ENCODE data around the gene ZMIZ1. TPM values are rescaled to one million over a fixed set of nuclear protein-coding genes. Genes with fewer than 3 reads are reported as not detected.

ZMIZ1 gene
- total RNA-seq, 4 donors from 2014 or later, result 71.9 to 104 (median 79.5) TPM

DNA sequence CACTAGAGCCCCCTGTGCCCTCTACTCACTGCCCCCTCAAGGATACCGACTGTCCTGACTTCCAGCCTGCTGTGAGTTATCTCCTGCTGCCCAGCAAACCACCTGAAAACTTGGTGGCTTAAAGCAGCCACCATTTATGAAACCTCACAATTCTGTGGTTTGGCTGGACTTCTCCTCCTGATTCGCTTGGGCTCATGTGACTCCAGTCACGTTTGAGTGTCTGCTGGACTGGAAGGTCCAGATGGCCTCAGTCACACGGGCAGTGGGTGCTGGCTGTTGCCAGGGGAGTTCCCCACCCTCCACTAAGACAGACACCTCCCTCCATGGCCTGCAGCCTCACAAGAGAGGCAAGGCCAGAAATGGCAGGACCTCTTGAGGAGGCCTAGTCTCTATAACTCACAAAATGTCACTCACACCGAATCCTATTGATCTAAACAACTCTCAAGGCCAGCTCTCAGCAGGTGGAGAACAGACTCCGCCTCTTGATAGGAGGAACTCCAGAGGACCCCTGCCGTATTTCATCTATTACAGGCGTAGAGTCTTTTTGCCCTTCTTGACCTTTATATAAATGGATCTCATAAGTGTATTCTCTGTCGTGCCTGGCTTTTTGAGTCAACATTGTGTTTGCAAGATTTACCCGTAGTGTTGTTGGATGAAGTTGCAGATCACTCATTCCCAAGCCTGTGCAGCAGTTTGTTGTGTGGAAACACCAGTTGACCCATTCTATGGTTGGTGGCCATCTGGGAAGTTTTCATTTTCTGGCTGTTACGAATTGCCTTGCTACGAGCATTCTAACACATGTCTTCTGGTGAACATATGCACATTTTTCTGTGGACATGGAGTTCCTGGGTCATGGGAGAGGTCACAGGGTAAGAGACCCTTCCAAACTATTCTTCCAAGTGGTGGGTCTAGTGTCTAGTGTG, 48.3 kb downstream of the ZMIZ1 start:
- Histone ChIP-seq H3K27ac (peak overlapping the region; percentile 42), H3K9me3 (no peaks in the 10 kb centered on the region), H3K4me1 (peaks cover 61% of the 10 kb centered on the region), H3K27me3 (no peaks in the 10 kb centered on the region), H3K4me3 (no peak overlapping the region), H3K36me3 (peaks cover 46% of the 10 kb centered on the region)
- no peak for DNase-seq (ENCODE audit: low spot score in 2 of 2)
- WGBS, result 68% methylated on average over 12 of the region's 12 CpGs
- TF ChIP-seq POLR2AphosphoS5 (IDR thresholded peaks at IDR 0.05) (peak in 1 of 3 donors; percentile 14), POLR2A (IDR thresholded peaks at IDR 0.05) (no peak)

DNA sequence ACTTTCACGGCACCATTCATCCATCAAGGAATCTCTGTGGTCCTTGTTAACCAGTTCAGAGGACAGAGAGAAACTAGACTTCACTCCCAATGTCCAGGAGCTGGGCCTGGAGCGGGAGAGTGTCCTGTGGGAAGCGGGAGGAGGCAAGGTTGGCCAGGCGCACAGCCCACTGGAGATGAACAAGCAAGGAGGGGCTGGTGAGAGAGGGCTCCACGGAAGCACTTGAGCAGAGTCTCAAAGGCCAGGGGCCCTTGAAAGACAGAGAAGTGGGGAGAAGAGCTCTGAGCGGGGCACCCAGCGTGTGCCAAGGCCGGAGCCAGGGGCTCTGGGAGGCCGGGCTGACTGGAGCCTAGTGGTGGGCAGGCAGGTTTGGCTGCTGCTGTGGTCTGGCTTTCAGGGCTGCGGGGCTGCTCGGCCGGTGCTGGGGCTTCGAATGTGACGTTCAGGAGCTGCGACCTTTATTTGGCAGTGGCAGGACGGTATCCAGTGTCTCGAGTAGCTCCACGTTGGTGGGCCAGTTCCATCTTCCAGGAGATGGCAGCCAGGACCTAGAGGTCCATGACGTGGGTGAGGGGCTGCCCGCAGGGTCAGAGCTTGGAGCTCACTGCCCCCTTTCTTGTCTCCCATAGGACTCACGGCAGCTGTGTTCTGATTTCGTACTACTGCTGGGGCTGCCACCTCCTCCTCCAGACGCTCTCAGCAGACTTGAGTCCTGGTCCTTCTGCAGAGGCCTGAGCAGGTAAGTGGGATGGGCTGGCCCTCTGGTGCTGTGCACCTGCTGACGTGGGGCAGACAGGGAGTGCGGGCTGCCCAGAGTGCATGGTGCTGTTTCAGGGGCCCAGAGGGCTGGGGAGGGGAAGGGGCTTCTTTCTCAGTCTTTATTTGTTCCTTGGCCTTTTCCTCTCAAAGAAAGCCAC, 49.8 kb downstream of the ZMIZ1 start:
- no peak overlapping the region for H3K4me3 ChIP-seq
- no peaks in the 10 kb centered on the region for H3K9me3 ChIP-seq
- no peak overlapping the region for H3K27ac ChIP-seq
- TF ChIP-seq, protein P1, sequence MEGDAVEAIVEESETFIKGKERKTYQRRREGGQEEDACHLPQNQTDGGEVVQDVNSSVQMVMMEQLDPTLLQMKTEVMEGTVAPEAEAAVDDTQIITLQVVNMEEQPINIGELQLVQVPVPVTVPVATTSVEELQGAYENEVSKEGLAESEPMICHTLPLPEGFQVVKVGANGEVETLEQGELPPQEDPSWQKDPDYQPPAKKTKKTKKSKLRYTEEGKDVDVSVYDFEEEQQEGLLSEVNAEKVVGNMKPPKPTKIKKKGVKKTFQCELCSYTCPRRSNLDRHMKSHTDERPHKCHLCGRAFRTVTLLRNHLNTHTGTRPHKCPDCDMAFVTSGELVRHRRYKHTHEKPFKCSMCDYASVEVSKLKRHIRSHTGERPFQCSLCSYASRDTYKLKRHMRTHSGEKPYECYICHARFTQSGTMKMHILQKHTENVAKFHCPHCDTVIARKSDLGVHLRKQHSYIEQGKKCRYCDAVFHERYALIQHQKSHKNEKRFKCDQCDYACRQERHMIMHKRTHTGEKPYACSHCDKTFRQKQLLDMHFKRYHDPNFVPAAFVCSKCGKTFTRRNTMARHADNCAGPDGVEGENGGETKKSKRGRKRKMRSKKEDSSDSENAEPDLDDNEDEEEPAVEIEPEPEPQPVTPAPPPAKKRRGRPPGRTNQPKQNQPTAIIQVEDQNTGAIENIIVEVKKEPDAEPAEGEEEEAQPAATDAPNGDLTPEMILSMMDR (IDR thresholded peaks at IDR 0.05), result no peak
- no peak for TF ChIP-seq POLR2A (IDR thresholded peaks at IDR 0.05)
- TF ChIP-seq EP300 (IDR thresholded peaks at IDR 0.05), result no peak
- no peak for TF ChIP-seq POLR2AphosphoS5 (IDR thresholded peaks at IDR 0.05)
- 95% methylated on average over 21 of the region's 25 CpGs for WGBS
- H3K4me1 ChIP-seq, result peaks cover 46% of the 10 kb centered on the region
- no peaks in the 10 kb centered on the region for H3K27me3 ChIP-seq
- no peak for DNase-seq (ENCODE audit: low spot score in 2 of 2)
- H3K36me3 ChIP-seq, result peaks cover 61% of the 10 kb centered on the region

DNA sequence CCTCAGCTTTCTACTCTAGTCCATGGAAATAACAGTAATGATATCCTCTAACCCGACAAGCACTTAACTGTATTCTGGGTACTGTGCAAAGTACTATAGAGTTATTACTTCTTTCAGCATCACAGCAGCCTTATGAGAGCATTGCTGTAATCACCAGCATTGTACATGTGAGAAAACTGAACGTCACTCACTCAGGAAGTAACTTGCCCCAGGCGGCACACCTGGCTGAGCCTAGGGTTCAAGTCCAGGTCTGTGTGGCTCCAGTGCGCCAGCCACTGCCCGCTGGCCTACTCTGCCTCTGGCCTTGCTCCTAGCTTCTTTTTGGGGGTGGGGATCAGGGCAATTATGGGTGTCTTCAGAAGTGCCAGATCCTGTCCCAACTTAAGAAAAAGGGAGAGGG, 50.5 kb downstream of the ZMIZ1 start:
- H3K36me3 ChIP-seq, result peaks cover 68% of the 10 kb centered on the region
- DNase-seq (ENCODE audit: low spot score in 2 of 2), result no peak

DNA sequence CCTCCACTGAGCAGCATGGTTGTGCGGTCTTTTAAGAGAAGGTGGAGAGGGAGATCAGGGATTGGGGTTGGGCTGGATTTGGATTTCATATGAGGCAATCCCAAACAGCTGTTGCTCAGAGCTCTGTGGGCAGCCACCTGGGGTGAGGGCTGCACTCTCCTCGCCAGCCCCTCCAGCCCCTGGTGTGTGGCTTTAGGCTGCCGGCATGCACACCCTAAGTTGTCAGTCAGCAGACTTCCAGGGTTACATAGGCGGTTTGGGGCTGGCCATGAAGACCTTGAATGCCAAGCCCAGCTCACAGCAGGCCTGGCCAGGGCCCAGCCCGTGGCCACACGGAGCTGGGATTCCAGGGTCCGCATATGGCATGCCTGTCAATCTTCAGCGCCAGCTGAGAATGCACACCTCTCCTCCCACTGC, 54.8 kb downstream of the ZMIZ1 start:
- Histone ChIP-seq H3K36me3 (peaks cover 94% of the 10 kb centered on the region), H3K4me3 (no peak overlapping the region), H3K27me3 (no peaks in the 10 kb centered on the region), H3K9me3 (no peaks in the 10 kb centered on the region), H3K27ac (no peak overlapping the region), H3K4me1 (peaks cover 31% of the 10 kb centered on the region)
- TF ChIP-seq POLR2A (IDR thresholded peaks at IDR 0.05) (no peak), EP300 (IDR thresholded peaks at IDR 0.05) (no peak), POLR2AphosphoS5 (IDR thresholded peaks at IDR 0.05) (no peak)
- TF ChIP-seq, protein P1 (IDR thresholded peaks at IDR 0.05), result no peak
- no peak for DNase-seq (ENCODE audit: low spot score in 2 of 2)
- 49% methylated on average over 8 of the region's 8 CpGs for WGBS

More for the DNA sequence above, 50.5 kb downstream of the ZMIZ1 start:
- H3K27ac ChIP-seq, result no peak overlapping the region
- 86% methylated on average over 5 of the region's 5 CpGs for WGBS
- peaks cover 39% of the 10 kb centered on the region for H3K4me1 ChIP-seq
- H3K27me3 ChIP-seq, result no peaks in the 10 kb centered on the region
- H3K9me3 ChIP-seq, result no peaks in the 10 kb centered on the region
- TF ChIP-seq POLR2A (IDR thresholded peaks at IDR 0.05), result no peak
- TF ChIP-seq, protein P1 (IDR thresholded peaks at IDR 0.05), result no peak
- TF ChIP-seq POLR2AphosphoS5 (IDR thresholded peaks at IDR 0.05), result no peak
- no peak for TF ChIP-seq EP300 (IDR thresholded peaks at IDR 0.05)
- H3K4me3 ChIP-seq, result no peak overlapping the region

DNA sequence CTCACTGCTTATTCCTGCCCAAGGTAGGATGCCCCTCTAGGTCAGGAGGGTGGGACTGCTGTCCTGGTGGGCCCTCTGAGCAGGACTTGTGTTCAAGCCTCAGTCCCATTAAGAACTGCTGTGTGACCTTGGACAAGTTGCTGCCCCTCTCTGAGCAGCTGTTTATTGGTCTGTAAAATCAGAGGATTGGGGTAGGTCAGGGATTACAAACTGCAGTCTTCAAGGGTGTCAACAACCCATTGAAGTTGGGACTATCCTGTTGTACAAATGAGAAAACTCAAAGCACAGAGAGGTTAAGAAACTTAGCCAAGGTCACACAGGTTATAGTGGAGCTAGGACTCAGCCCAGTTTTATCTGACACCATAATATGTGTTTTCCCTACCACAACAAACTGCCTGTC, 55.3 kb downstream of the ZMIZ1 start:
- Histone ChIP-seq H3K36me3 (peaks cover 89% of the 10 kb centered on the region), H3K4me3 (no peak overlapping the region), H3K9me3 (no peaks in the 10 kb centered on the region), H3K4me1 (peaks cover 36% of the 10 kb centered on the region), H3K27ac (no peak overlapping the region), H3K27me3 (no peaks in the 10 kb centered on the region)
- no peak for DNase-seq (ENCODE audit: low spot score in 2 of 2)
- TF ChIP-seq EP300 (IDR thresholded peaks at IDR 0.05) (no peak), POLR2AphosphoS5 (IDR thresholded peaks at IDR 0.05) (no peak), POLR2A (IDR thresholded peaks at IDR 0.05) (no peak)
- TF ChIP-seq, protein P1 (IDR thresholded peaks at IDR 0.05), result no peak

Measured in suprapubic skin (tissue), 4 donors.